Activated CD4-positive, alpha-beta T cell treated with anti-CD3 and anti-CD28 coated beads for 48 hours (primary cell): ENCODE data around the gene ANKLE2.
"Not testable (repeated sequence)": the region's sequence is repeated elsewhere in the genome, so short reads cannot be mapped to it uniquely, and the experiment has no call there.

Experiments used
- DNase-seq: peaks from one replicate; pipeline ENCODE4 v3.0.0-alpha.2; 2020

Gene ANKLE2

DNA sequence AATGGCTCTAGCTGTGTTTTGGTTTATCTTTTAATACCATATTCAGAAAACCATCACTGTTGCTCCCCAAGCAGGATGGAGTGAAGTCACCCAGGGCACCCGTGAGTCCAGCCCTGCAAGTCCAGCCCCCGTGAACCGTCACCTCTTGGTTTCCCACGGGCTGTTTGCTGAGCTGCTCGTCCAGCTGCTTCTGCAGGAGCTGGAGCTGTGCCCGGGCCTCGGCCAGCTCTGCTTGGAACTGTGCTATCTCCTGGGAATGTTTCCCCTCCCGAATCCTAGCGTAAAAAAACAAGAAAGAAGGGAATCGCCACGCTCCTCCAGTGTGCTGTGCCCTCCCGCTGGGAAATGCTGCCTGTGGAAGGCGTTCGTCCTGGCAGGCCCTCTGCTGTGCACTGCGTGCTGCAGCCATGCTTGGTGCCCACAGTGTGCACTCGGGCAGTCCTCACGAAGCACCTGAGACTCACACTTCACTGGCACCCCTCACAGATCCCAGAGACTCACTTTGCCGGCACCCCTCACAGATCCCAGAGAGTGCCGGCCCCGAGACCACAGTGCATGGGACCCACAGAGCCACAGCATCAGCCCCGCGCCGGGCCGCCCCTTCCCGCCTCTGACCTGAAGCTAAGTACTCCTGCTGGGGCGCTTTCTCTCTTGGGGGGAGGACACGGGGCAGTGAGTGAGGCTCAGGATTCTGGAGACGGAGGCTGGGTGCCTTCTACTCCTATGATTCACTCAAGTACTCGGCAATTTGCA is 15.4 kb upstream of the ANKLE2 start:
- no peak for DNase-seq

DNA sequence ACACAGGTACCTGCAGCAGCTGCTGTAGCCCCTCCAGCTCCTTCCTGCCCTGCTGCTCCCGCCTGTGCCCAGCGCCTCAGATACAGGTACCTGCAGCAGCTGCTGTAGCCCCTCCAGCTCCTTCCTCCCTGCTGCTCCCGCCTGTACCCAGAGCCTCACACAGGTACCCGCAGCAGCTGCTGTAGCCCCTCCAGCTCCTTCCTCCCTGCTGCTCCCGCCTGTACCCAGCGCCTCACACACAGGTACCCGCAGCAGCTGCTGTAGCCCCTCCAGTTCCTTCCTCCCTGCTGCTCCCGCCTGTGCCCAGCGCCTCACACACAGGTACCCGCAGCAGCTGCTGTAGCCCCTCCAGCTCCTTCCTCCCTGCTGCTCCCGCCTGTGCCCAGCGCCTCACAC is 14.6 kb upstream of the ANKLE2 start:
- DNase-seq = not testable (repeated sequence)

DNA sequence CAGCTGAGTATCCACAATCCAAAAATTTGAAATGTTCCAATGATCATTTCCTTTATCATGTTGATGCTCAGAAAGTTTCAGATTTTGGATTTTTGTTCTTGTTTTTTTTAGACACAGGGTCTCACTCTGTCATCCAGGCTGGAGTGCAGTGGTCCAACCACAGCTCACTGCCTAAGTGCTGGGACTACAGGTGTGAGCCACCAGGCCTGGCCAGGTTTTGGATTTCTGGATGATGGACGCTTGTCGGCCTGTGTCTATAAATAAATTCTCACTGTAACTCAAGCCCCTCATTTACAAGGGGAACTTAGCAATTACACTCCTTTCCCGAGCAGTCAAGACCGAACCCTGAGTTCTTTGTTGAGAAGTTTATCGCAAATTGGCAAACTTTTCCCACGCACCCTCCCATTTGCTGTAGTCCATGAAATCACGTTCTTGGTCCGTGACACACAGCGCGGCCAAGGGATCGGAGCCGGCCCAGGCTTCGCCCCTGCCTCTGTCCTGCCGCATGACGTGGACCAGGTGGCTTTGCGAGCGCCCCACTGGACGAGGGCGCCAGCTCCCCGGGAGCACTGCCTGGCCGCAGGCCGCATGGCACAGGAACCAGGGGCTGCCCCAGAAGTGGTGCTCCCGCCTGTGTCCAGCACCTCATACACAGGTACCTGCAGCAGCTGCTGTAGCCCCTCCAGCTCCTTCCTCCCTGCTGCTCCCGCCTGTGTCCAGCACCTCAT is 14.0 kb upstream of the ANKLE2 start:
- DNase-seq = no peak

DNA sequence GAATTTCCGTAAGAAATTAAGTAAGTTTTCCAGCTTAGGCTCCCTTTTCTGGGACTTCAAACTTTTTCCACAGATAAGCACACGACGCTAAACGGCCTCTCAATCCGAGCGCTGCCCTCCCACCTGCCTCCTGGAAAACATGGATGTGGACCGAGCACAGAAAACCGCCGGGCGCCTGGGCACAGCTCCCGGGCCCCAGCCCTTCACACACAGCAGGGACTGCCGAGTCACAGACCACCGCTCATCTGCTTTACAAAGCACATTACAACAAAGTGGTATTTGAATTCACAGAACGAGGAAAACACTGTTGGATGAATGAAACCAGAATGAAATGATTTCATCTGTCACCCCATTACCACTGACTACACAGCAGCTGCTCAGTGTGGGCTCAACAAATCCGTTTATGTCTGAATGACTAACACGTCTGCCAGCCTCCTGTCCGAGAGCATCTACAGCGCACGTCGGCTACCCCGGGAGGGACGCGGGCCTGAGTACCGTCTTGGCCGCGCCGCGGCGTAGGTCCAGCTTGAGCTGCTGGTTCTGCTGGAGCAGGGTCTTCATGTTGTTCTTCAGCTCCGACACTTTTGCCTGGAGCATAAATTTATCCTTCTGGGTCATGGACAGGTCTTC is 13.1 kb upstream of the ANKLE2 start:
- DNase-seq = no peak

DNA sequence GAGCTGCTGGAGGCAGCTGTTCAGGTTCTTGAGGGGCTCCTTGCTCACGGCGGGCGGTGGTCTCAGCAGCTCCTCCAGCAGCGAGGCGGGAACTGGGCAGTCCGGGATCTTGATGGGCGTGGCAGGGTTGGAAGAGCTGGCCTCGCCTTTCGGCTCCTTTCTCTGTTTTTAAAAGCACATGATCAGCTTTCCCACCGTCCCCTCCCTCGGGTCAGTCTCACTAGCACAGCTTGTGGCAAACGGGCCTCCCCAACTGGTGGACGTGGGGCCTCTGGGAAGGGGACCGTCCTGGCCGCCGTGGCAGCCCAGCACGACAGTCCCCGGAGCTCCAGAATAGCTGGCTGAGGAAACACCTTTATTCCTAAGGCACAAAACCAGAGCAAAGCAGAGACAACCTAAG is 12.5 kb upstream of the ANKLE2 start:
- DNase-seq = no peak

DNA sequence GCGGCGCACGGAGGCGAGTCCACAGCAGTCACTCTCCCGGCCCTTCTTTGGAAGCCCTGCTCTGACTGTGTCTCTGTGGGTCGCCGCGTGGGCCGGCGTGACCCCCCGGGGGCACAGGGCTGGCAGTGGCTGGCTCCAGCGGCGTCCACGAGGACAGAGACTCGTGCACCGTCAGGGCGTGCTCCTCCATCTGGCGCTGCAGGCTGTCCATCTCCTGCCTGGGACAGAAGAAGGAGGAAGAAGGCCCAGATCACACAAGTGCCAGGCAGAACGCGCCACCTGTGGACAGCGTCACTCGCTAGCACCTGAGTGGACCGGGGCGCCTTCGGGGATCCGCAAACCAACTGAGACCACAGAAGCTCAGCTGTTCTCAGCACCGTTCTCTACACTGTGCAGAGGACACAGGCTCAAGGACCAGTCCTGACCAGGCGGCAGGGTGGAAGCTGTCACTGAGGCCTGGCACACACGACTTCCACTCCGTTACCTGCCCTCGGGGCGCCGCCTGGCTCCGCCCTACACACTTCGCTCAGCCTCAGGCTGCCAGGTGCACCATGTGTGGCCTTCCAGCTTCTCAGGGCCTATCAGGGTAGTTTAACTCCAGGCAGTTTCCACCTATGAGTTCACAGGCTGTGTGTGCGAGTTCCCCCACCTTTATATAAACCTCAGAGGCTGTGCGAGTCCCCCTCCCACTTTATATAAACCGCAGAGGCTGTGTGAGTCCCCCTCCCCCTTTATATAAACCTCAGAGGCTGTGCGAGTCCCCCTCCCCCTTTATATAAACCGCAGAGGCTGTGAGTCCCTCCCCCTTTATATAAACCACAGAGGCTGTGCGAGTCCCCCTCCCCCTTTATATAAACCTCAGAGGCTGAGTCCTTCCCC is 11.7 kb upstream of the ANKLE2 start:
- DNase-seq = no peak

DNA sequence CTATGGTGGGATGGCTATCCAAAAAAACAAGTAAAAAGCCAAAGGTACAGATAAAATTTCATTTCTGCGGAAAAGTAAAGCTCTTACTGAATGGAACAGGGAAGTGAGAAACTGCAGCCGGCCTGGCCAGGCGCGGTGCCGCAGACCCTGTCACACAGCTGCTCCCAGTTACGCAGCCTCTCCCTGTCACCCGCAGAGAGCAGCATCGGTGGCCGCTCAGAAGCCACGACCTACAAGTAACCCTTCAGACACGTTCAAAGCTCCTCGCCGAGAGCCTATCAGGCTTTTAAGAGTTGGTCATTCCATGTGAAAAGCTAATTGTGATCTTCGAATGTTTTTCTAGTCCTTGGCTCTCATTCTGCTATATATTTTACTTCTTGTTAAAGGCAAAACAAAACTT is 11.0 kb upstream of the ANKLE2 start:
- no peak for DNase-seq

DNA sequence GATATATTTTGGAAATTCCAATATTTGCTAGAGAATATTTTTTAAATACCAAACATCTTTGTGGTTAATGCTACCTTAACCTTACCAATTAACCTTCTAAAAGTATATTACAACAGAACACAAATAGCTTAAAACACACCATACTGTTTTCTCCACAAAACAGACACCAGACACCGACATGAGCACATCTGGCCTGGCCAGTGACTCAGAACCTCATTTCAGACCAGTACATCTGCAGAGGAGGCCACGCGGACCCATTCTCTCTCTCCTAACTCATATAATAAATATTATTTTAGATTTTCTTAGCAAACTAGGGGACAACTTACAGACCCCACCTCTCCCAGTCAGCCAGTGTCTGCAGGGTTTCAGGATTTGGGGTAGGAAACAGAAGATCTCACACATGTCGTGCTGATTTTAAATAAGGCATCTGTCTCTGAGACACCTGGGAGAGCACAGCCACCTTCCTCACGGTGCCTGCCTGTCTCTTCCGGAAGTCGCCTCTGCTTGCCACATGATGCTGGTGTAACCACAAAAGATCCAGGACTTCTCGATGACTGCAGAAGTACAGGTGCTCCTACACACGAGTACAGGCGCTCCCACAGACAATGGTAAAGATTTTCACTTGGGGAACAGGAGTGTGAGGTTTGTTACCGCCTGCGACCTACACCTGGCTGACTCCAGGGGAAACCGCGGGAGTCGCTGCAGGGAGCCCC is 9.7 kb upstream of the ANKLE2 start:
- DNase-seq = peak; percentile 51

DNA sequence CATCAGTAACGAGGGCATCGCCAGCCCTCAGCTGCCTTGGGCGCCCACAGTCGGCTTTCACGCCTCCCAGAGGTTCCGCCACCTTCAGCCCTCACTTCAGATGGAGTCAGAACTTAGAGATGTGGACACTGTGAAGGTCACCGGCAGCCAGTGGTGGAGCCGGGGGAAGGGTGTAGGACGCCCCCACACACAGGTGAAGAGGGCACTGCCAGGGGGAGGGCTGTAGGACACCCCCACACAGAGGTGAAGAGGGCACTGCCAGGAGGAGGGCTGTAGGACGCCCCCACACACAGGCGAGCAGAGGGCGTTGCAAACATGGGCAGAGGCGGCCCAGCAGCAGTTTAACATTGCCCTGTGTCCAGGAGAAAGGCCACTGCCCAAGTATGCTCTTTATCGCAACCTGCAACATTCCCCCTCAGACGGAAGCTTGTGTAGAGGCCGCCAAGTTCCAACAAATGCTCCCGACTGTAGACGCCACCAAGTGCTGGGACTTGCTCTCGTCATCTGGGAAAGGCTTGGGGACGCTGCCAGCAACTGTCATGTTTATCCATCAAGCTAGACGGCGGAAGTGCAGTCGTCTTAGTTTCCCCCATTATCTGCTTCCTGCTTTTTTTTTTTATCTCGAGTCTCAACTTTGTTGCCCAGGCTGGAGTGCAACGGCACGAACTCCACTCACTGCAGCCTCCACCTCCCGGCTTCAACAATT is 4.9 kb upstream of the ANKLE2 start:
- DNase-seq = no peak

DNA sequence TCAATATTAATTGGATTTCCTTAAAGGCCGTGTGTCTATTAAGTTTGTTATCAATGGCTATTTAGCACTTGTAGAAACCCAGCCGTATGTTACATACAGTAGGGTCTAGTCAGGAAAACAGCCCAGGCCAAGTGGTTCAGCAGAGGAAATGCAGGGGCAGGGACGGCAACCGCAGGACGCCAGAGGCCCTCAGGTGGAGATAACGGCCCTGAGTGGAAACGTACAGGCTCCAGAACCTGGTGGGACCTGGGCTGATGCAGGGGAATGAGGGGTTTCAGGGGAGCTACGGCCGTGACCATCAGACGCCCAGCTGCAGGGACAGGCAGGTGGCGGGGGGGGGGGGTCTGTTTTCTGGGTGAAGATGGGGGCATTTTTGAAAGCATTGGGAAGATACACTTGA is 3.7 kb upstream of the ANKLE2 start:
- DNase-seq = no peak

DNA sequence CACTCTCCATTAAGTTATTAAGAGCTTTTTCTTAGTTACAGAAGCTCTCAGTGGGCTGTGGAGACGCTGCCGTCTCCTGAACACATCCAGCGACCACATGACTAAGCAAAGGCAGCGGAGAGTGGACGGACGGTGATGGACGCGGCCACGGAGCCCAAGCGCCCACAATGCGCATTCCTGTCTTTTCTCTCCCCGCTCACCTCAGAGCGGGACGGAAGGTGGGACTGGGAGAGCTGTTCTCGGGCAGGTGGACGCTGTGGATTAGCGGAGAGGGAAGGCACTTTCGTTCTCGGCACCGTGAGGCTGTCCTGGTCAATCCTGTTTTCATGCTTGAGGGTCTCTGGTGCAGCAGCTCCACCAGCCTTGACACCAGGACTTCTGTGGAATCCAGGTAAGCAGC is 2.6 kb upstream of the ANKLE2 start:
- no peak for DNase-seq

DNA sequence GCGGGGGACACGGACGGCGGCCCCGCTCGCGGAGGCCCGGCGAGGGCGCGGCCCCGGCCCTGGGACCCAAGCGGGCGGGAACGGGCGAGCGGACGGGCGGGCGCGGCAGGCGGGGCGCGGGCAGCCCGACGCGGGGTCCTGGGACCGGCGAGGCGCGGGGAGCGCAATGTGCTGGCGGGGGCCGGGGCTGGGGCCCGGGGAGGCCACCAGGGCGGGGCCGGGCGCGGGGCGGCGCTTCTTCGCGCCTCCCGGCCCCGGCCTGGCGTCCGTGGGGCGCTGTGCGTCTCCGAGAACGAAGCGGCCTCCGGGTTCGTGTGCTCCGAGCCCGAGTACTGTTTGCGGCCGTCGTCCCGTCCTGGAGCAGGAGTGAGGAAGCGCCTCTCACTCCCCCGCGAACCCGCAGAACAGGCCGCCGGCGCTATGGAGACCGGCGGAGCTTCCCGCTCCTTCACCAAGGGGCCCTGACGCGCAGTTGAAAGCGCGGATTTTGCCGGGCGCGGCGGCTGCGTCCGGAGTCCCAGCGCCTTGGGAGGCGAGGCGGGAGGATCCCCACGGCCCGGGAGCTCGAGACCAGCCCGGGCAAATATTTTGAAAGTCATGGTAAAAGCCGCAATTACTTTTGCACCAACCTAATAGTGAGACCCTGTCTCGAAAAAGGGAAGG is 420 bp upstream of the ANKLE2 start:
- peak; percentile 89 for DNase-seq

DNA sequence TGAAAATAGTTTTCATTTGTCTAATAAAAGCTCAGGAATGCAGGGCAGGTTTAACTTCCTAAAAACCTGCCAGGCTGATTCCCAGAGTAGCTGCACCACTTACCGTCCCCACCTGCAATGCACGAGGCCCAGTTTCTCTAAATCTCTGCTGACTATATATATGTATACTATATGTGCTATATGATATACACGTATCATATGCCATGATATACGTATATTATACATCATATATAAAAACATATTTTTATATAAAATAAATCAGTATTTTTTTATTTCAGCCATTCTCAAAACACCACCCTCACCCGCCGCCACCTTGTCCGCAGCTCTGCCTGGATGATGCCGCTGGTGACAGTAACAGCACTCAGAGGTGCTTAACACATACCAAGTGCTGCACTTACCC is 2.3 kb downstream of the ANKLE2 start:
- no peak for DNase-seq

DNA sequence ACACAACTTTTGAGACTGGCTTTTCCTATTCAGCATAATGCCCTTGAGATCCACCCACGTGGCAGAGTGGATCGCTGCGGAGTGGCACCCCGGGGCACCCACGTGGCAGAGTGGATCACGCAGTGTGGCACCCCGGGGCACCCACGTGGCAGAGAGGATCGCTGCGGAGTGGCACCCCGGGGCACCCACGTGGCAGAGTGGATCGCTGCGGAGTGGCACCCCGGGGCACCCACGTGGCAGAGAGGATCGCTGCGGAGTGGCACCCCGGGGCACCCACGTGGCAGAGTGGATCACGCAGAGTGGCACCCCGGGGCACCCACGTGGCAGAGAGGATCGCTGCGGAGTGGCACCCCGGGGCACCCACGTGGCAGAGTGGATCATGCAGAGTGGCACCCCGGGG is 2.8 kb downstream of the ANKLE2 start:
- DNase-seq = not testable (repeated sequence)

DNA sequence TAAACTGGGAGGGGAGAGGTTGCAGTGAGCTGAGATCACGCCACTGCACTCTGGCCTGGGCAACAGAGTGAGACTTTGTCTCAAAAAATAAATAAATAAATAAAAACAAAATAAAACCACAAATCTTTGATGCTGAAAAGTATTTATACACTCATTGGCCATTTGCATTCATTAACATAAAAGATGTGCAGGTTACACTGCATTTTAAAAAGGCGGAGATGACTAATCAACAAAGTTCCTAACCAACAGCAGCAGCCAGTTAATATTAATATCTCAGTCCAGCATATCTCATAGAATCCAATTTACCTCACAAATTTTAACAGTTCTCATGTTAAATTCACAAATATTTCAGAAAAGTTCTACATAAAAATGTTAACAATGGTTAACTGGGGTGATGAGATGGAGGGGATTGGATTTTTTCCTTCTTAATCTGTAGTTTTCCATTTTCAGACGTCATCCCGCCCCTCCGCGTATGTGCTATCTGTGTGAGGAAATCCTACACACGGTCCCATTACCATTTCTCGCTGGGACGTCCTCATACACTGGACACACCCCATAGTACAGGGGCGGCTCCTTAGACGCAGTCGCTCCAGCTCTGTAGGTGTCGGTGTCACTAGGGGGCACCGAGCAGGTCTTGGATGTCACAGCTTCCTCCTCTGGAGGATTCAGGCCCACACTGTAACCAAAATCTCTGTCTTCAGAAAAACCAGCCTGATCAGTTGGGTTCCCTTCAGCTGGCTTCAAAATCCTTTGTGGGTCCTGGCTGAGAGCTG is 7.3 kb downstream of the ANKLE2 start:
- no peak for DNase-seq

DNA sequence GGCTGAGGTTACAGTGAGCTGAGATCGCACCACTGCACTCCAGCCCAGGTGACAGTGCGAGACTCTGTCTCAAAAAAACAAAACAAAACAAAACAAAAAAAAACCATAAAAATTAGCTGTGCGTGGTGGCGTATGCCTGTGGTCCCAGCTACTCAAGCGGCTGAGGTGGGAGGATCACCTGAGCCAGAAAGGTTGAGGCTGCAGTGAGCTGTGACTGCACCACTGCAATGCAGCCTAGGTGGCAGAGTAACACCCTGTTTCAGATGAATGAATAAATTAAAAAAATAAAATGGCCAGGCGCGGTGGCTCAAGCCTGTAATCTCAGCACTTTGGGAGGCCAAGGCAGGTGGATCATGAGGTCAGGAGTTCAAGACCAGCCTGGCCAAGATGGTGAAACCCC is 8.0 kb downstream of the ANKLE2 start:
- not testable (repeated sequence) for DNase-seq

DNA sequence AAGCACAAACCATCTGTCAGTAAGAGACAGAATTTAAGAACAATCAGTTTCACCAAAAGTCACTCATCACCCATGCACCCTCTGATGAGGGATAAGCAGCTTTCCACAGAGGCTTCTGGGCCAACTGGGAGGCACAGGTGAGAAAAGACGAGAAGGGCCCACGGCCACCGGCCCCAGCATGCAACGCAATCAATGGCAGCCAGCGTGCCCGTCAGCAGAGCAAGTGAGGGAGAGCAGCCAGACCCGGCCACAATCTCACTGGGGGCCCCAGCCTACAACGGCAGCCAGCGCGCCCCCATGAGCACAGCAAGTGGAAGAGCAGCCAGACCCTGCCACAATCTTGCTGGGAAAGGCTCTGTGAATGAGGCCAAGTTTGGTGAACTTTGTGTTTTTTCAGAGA is 13.3 kb downstream of the ANKLE2 start:
- no peak for DNase-seq

DNA sequence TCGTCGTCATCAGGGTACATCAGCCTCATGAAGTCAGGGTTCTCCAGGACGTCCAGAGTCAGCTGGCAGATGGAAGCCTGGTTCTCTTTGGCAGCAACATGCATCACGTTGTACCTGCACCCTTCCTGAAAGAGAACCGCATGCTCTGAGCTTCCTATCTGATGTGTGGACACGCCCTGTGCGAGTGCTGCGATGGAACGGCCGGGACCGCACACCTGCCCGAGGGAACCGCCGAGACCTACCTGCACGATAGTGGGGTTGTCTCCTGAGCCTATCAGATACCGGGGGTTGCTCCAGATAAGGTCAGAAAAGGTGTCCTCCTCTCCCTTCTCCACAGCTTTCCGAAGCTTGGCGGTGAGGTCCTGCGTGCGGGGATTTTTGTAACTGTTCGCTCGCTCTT is 13.7 kb downstream of the ANKLE2 start:
- DNase-seq = no peak

DNA sequence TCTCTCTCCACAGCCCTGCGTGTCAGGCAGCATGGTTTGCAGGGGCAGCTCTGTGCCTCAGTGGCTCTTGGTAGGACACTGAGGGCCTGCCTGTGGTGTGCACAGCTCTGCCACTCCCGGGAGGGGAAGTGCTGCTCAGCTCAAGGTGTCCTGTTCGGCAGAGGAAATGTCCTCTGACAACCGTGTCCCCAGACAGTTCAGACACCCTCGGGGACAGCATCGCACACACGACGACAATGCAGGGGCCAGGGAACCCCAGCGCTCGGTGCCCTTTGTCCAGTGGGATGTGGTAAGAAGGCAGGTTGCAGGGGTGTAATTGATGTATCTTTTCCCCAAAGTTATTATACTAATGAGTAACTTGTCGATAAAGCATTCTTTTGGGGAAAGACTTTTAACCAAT is 14.2 kb downstream of the ANKLE2 start:
- DNase-seq = no peak

DNA sequence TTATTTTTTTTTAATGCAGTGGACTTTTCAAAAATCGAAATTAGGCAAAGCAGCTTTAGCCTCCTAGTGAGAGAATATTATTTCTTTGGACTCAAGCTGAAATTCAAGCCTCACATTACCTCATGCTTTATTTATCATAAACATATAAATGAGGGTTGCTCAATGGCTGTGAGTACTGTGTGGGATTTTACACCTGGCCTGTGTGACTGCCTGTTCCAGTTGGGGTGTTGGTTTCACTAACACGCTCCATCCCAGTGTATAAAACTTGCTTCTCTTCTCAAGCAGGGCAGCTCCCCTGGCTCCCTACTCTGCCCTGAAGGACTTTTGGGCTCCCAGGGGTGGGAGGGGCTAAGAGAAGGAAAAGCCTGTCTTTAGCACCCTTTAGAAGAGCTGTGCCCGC is 15.0 kb downstream of the ANKLE2 start:
- no peak for DNase-seq

DNA sequence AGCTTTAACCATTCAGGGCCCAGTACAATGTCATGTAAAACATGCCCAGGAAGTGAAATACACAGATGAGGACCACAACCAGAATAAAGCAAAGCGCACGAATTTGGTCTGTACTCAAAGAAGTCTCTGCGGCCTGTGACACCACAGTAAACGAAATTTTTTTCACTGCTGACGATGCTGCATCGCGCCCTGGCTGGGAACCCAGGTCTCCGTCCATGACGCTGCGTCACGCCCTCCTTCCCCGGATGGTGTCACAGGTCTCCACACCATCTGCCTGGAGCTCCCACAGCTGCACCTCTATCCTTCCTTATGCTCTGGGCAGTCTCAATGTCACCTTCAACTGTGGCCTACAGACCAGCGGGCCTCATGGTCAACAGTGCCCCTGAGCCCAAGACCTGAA is 17.8 kb downstream of the ANKLE2 start:
- DNase-seq = no peak
